Smooth muscle cell (in vitro differentiated cells): ENCODE measurements around the gene BRAT1. TPM values are rescaled to one million over a fixed set of nuclear protein-coding genes. Genes with fewer than 3 reads are reported as not detected.

ENCODE experiments used
- DNase-seq: peaks from one replicate; lab custom pipeline; 2025; ENCODE audit not compliant: unreplicated experiment; lab: John Stamatoyannopoulos, UW
- H2AFZ ChIP-seq: fragments of 200-600 bp; sonication (generic); 2 replicates; pipeline ENCODE4 v1.6.0; 2016; ENCODE audit warnings: antibody characterized with exemption, low read depth, mild to moderate bottlenecking
- H3F3A ChIP-seq: fragments of 200-600 bp; sonication (generic); 2 replicates; pipeline ENCODE4 v1.6.0; 2017; ENCODE audit warnings: antibody characterized with exemption, low read depth
- H3K27ac ChIP-seq: fragments of 200-600 bp; sonication (generic); 2 replicates; pipeline ENCODE4 v1.5.1; 2016; ENCODE audit warnings: low read depth, mild to moderate bottlenecking
- H3K27me3 ChIP-seq: fragments of 200-600 bp; sonication (generic); 2 replicates; pipeline ENCODE4 v1.6.1; 2016; ENCODE audit warnings: low read depth, mild to moderate bottlenecking
- H3K36me3 ChIP-seq: fragments of 200-600 bp; sonication (generic); 2 replicates; pipeline ENCODE4 v1.5.1; 2016; ENCODE audit warnings: low read depth
- H3K4me1 ChIP-seq: fragments of 200-600 bp; sonication (generic); 2 replicates; pipeline ENCODE4 v1.5.1; 2016; ENCODE audit warnings: low read depth
- H3K4me2 ChIP-seq: fragments of 200-600 bp; sonication (generic); 2 replicates; pipeline ENCODE4 v1.6.0; 2016; ENCODE audit warnings: mild to moderate bottlenecking
- H3K4me3 ChIP-seq: fragments of 200-600 bp; sonication (generic); 2 replicates; pipeline ENCODE4 v1.5.1; 2016; ENCODE audit warnings: mild to moderate bottlenecking
- H3K79me2 ChIP-seq: fragments of 200-600 bp; sonication (generic); 2 replicates; pipeline ENCODE4 v1.6.0; 2016; ENCODE audit warnings: low read depth, mild to moderate bottlenecking
- H3K9ac ChIP-seq: fragments of 200-600 bp; sonication (generic); 2 replicates; pipeline ENCODE4 v1.6.0; 2016; ENCODE audit warnings: low read depth
- H3K9me3 ChIP-seq: fragments of 200-600 bp; sonication (generic); replicated peaks from 2 replicates; pipeline ENCODE4 v1.5.1; 2016; ENCODE audit warnings: low read depth
- H4K20me1 ChIP-seq: fragments of 200-600 bp; sonication (generic); 2 replicates; pipeline ENCODE4 v1.6.0; 2016; ENCODE audit warnings: low read depth
- CTCF ChIP-seq: fragments of 200-600 bp; sonication (generic); IDR thresholded peaks from 2 replicates; pipeline ENCODE4 v1.5.1; 2017; ENCODE audit warnings: borderline replicate concordance, mild to moderate bottlenecking, antibody characterized with exemption; ENCODE audit not compliant: insufficient read depth, poor library complexity, severe bottlenecking
- WGBS: methylation state at CpG from one replicate; pipeline ENCODE4 v1.1.7; 2016; ENCODE audit warnings: low lambda C conversion rate; 5-methylcytosine and 5-hydroxymethylcytosine counted together
- polyA plus RNA-seq: library from polyadenylated mRNA; unstranded; fragments of >200 nt; fragmentation: Nextera tagmentation; extraction: Ambion mirVana; gene quantifications from 2 replicates; pipeline ENCODE4 v1.2.1, GENCODE V29; 2016
- total RNA-seq: library from RNA; depleted of rRNA; stranded (reverse); fragments of >200 nt; gene quantifications from 2 replicates; pipeline ENCODE4 v1.2.3, GENCODE V29; 2014

Gene BRAT1
- total and polyA plus RNA-seq, 2 experiments from 2014 or later, result 11.2 to 32.4 TPM

GRCh38 chr7:2554661-2555111, 638 bp downstream of the BRAT1 start:
- Histone ChIP-seq H3K9me3 (no peaks in the 10 kb centered on the region), H3K9ac (peak overlapping the region; percentile 96), H2AFZ (no peak overlapping the region), H4K20me1 (peaks cover 13% of the 10 kb centered on the region), H3K4me2 (peak overlapping the region; percentile 88), H3K4me1 (peaks cover 10% of the 10 kb centered on the region), H3F3A (peaks cover 4% of the 10 kb centered on the region), H3K4me3 (peak overlapping the region; percentile 95), H3K79me2 (peaks cover 8% of the 10 kb centered on the region), H3K27ac (no peak overlapping the region), H3K36me3 (no peaks in the 10 kb centered on the region), H3K27me3 (no peaks in the 10 kb centered on the region)
- WGBS, result 32% methylated on average over 8 of the region's 12 CpGs
- no peak for TF ChIP-seq CTCF
- no peak for DNase-seq

GRCh38 chr7:2553831-2554581, 1.3 kb downstream of the BRAT1 start:
- peak overlapping the region; percentile 95 for H3K4me3 ChIP-seq

GRCh38 chr7:2553108-2553507, 2.2 kb downstream of the BRAT1 start:
- Histone ChIP-seq H3K9ac (no peak overlapping the region), H3F3A (no peaks in the 10 kb centered on the region), H3K9me3 (no peaks in the 10 kb centered on the region), H3K36me3 (no peaks in the 10 kb centered on the region), H3K4me1 (peaks cover 6% of the 10 kb centered on the region), H2AFZ (no peak overlapping the region), H3K4me2 (no peak overlapping the region), H3K79me2 (peaks cover 4% of the 10 kb centered on the region), H4K20me1 (peaks cover 16% of the 10 kb centered on the region), H3K27me3 (no peaks in the 10 kb centered on the region), H3K27ac (no peak overlapping the region), H3K4me3 (no peak overlapping the region)
- TF ChIP-seq CTCF, result no peak
- WGBS, result 97% methylated on average over 10 of the region's 10 CpGs
- no peak for DNase-seq

More at GRCh38 chr7:2553831-2554581, 1.3 kb downstream of the BRAT1 start:
- Histone ChIP-seq H3K9ac (no peak overlapping the region), H4K20me1 (peaks cover 13% of the 10 kb centered on the region), H3K27me3 (no peaks in the 10 kb centered on the region), H3K4me2 (peak overlapping the region; percentile 88), H3K27ac (no peak overlapping the region), H3K36me3 (no peaks in the 10 kb centered on the region), H2AFZ (no peak overlapping the region), H3K9me3 (no peaks in the 10 kb centered on the region), H3F3A (peaks cover 4% of the 10 kb centered on the region), H3K79me2 (peaks cover 4% of the 10 kb centered on the region), H3K4me1 (peaks cover 6% of the 10 kb centered on the region)
- no peak for TF ChIP-seq CTCF
- 90% methylated on average over 16 of the region's 16 CpGs for WGBS
- DNase-seq, result no peak

- peaks cover 23% of the 10 kb centered on the region for H4K20me1 ChIP-seq
- H3K9me3 ChIP-seq, result no peaks in the 10 kb centered on the region
- no peaks in the 10 kb centered on the region for H3K36me3 ChIP-seq
- peaks cover 4% of the 10 kb centered on the region for H3K79me2 ChIP-seq
- no peak overlapping the region for H3K4me2 ChIP-seq
- H3K4me3 ChIP-seq, result no peak overlapping the region
- H3K4me1 ChIP-seq, result peaks cover 6% of the 10 kb centered on the region
- no peak overlapping the region for H2AFZ ChIP-seq
- no peak overlapping the region for H3K27ac ChIP-seq
- H3F3A ChIP-seq, result no peaks in the 10 kb centered on the region
- no peak overlapping the region for H3K9ac ChIP-seq
- no peak for DNase-seq
- WGBS, result 99% methylated on average over 8 of the region's 8 CpGs
- no peak for TF ChIP-seq CTCF
- H3K27me3 ChIP-seq, result no peaks in the 10 kb centered on the region
Measured at GRCh38 chr7:2551418-2551817, 3.9 kb downstream of the BRAT1 start.
